HG02623 (cell line): Measurements from ENCODE around the gene OR2A25.
"Not testable (repeated sequence)": the region's sequence is repeated elsewhere in the genome, so short reads cannot be mapped to it uniquely, and the experiment has no call there.

ENCODE experiments used
- ATAC-seq: cut with Tn5 transposase; IDR thresholded peaks from one replicate; pipeline ENCODE4 v1.9.1; 2021; ENCODE audit warnings: moderate library complexity; ENCODE audit not compliant: unreplicated experiment

Gene OR2A25, protein sequence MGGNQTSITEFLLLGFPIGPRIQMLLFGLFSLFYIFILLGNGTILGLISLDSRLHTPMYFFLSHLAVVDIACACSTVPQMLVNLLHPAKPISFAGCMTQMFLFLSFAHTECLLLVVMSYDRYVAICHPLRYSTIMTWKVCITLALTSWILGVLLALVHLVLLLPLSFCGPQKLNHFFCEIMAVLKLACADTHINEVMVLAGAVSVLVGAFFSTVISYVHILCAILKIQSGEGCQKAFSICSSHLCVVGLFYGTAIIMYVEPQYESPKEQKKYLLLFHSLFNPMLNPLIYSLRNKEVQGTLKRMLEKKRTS

DNA sequence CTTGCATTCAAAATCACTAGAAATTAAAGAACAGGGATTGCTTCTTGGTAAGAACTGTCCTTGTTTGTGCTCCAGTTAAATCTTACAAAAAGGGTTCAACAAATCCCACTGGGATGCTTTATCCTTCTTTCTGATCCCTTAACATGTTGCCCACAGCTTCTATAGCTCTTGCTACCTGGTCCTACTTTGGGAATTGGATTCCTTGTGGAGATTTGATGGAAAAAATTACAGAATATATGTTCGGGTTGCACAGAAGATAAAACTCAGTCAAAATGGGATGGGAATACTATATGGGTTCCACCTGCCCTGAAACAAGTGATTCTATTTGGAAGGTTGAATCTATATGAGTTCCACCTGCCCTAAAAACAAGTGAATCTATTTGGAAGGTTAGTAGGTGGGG, at the start of gene OR2A25:
OR2A25 (plus strand) TSS at position 301 of the 400 bp plus-strand sequence. CDS start 4,409 bp downstream, outside the sequence.
- no peak for ATAC-seq

DNA sequence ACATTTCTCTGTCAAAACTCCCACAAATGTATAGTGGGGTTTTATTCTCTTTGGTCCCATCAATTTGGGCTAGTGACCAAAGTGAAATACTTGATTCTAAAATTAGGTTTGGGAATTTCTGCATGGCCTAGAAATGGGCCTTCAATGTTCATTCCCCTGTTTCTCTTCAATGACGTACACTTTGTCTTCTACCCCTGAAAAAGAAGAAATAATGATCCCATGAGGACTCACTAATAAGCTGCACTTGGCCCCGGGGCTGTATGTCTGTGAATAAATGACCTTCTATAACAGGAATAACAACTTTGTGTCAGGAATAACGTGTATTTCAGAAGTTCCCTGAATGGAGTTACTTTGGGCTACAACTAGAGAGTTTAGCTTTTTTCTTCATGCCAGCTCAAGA, 49.3 kb upstream of the OR2A25 start:
- ATAC-seq: no peak

DNA sequence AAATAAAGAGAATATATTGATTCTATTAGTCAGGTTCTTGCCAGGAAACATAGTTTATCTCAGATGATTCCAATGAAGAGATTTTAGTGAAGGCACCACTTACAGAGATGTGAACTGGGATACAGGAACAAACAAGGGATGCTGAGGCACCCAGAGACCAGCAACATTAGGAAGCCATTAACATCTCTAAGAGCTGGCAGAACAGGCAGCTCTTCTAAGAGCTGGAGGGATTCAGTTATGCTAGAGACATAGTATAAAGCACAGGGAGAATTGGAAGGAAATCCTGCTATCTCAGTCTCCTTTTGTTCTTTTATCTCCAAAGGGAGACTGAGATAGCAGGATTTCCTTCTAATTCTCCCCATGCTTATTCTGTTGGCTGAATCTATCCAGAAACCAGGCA, 47.4 kb upstream of the OR2A25 start:
- ATAC-seq: no peak

DNA sequence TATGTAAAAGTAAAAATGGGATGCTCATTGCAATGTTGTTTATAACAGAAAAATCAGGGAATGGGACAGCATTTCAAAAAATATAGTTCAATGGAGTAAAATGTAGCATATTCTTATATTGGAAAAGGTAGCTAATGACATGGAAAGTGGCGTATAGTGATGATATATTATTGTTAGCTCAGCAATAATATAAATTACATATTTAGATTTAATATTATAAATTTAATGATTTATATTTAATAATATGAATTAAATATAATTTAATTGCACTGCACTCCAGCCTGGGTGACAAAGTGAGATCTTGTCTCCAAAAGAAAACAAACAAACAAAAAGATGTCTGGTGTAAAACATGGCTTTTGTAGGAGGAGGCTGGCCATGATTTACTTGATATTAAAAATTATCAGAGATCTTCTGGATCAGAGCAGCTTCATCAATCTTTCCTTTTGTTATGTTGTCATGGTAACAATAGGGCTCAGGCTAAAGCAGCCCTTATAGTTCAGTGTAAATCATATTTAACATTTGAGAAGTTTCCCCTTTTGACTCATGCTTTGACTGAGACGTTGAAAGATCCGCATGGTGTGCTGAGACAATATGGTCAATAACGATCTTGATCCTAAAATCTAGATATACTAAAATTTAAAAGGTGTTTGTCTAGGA, 46.3 kb upstream of the OR2A25 start:
- no peak for ATAC-seq

DNA sequence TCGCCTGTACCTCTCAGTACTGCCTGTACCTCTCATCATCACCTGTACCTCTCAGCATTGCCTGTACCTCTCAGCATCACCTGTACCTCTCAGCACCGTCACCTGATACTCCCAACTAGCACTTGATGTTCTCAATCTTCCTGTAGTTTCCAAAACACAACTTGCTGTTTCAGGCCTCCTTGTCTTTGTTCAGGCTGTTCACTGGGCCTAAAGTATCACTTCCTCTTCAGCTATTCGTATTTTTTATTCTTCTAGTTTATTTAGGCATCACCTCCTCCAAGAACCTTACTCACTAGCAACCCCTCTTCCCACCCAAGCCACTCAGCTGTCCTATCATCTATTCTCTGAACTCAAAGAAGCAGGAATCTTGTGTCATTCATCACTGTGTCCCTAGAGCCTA, 45.4 kb upstream of the OR2A25 start:
- ATAC-seq: no peak

DNA sequence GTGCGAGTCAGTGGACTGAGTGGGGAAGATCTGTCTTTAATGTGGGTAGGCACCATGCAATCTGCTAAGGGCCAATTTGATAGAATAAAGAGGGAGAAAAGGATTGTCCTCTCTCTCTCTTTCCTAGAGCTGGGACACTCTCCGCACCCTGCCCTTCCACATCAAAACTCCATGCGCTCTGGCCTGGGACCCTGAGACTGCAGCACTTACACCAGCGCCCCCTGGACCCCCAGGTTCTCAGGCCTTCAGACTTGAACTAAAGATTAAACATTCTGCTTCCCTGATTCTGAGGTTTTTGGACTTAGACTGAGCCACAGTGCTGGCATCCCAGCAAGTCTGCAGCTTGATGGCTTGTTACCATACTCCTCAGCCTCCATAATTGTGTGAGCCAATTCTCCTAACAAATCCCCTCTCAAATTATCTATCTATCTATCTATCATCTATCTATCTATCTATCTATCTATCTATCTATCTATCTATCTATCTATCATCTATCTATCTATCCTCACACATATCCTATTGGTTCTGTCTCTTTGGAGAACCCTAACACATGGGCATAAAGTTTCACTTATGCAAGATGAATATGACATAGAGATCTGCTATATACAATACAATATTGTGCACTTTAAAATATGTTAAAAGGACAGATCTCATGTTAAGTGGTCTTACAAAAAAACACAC, 43.3 kb upstream of the OR2A25 start:
- no peak for ATAC-seq

DNA sequence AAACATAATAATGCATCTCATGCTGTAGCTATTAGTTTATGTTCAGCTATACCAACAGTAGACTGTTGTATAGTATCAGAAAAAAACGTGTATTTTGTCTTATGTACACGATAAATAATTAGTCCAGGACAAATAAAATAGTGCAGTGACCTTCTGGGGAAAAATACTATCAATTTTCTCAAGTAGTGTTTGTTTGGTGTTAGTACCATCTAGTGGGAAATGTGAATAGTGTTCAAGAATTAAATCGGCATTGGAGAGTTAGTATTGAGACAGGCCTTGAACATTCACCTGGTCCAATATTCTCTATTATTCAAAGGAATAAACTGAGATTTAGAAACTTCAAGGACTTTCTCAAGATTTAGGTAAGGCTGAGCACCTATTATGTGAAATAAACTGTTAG, 42.5 kb upstream of the OR2A25 start:
- ATAC-seq: no peak

DNA sequence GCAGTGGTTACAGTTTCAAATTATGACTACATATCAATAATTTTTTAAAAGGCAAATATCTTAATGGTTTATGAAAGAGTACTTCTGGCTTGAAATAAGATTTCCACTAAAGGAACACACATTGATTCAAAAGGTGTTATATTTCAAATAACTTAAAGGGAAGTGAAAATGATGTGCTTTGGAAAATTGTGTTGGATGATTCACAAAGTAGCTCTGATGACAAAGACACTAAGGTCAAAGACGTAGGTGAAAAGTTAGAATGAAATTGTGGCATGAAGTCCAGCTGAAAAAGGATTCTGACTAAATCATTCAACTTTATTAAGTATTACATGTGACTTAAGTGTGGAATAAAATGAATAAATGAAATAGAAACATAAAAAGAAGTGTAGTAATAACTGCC, 41.6 kb upstream of the OR2A25 start:
- ATAC-seq: no peak

DNA sequence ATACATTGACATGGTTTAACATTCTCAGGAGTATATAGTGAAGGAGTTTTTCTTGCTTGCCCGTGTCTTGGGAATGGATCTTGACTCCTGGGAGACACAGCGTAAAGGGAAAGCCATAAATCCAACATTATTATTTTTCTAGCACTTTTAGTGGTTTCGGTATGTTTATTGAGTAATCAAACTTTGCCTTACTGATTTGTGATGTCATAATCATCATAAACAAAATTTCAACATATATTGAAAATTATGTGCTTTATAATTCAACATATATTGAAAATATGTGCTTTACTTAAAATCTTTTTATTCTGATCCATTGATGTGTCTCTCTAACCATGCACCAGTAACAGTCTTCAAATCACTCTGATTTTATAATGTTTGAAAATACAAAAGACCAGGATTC, 41.1 kb upstream of the OR2A25 start:
- ATAC-seq: no peak

DNA sequence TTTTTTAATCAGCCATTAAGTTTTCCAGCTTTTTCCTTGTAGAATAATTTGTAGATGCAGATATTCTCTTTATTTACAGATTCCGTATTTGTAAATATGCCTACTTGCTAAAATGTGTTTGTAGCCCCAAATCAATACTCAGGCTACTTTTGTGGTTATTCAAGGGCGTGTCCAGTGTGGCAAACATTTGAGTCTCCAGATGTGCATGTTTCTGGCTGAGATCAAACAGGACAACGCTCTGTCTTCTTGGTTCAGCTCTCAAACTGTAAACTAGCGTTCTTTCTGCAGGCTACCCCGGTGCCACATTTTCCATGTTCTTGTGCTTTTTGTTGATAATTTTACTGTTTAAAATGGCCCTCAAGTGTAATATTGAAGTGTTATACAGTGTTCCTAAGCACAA, 37.1 kb upstream of the OR2A25 start:
- ATAC-seq: no peak

DNA sequence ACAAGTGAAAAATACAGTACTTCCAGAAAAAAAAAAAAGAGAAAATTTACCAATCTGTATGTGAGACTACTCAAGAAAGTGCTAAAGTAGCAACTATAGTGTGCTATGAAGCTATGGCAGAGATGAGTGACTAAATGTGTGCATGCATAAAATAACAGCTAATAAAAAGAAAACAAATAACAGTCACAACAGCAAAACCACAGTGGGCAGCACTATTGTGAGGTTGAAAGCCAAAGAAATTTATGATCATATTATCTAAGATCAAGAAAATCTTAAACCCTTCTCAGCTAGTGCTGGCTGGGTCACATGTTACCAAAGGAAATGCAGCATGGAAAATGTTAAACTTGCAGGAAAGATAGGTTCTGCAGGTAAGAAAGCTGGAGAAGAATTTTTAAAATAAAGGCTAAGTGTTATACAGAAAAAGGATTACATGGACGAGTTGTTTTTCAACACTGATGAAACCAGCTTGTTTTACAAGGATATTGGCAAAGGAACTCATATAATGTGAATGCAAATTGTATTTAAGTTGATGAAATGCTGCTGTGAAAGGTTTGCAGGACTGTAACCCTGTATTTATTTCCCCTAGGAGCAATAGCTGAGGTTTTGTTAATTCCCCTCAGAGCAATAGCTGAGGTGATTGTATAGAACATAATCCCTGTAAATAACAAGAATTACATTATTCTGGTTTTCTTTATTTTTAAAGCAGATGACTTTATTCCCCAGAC, 36.5 kb upstream of the OR2A25 start:
- no peak for ATAC-seq

DNA sequence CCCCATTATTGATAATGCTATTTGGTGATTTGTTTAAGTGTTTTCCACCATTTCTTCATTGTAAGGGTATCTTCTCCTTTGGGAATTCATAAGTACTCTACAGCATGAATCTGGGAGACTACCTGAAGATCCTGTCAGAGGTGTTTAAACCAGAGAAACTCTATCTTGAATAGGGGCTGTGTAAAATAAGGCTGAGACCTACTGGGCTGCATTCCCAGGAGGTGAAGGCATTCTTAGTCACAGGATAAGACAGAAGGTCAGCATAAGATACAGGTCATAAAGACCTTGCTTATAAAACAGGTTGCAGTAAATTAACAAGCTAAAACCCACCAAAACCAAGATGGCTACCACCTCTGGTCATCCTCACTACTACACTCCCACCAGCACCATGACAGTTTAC, 34.2 kb upstream of the OR2A25 start:
- no peak for ATAC-seq

DNA sequence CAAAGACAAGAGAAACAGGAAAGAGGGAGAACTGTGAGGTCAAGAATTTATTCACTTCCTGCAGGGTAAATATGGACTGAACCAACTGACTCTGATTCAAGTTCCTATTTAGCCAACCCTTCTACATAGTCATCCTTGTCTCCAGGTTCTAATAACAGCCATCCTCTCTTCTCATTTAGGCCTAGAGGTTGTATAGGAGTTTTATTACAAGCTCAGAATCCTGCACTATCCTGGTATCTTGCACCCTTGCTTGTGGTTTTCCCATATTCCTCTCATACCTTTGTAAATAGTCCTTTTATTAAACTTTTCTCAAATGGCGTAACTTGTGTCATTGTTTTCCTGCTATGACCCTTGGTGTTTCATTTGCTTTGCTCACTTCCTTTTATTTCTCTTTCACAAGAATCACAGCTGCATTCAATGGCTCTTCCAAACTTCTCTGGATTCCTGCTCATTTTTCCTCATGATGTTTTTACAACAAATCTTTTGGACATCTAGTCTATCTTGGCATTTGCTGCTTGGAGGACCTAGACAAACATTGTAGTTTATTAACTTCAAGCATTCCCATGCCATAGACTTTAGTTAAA, 33.2 kb upstream of the OR2A25 start:
- no peak for ATAC-seq

DNA sequence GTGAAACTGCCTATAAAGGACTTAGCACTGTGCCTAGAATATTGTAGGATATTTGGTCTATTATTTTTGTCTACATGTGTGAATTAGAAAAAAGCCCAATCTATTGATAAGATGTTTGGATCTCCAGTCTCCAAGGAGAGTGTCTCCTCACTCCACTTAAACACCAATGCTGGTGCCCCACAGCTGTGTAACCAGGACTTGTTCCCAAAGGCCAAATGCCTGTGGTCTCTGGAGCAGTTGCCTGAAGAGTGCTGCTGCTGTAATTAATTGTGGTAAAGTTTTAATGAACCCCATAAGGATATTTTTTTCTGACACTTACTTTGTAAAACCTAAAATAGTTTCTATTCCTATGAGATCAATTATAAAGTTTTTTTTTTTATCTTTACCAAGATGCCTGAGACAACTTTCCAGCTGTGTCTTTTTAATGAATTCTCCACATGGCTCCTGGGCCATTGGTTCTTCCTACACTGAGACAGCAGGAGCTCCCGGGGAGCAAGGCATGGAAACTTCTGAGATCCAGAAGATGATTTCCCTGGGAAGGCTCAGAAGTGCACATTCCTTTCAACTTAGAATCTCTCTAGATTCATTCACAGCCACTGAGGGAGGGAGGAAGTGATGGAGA, 32.1 kb upstream of the OR2A25 start:
- ATAC-seq: no peak

DNA sequence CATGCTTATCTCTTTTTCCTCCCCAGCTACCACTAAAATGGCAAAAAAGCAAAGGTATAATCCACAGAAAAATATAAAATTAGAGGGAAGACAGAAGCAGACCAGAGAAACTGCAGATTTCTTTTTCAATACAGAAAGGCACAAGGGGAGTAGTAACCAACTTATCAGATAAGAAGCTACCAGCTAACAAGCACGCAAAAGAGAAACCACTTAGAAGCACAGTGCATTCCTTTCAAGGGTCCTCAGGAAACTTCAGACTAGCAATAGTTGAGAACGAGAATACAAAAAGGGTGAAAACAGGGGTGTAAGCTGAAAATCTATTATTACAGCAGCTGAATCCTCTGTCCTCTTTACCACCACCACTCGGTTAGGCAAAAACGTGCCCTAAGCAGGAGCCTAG, 30.7 kb upstream of the OR2A25 start:
- no peak for ATAC-seq

DNA sequence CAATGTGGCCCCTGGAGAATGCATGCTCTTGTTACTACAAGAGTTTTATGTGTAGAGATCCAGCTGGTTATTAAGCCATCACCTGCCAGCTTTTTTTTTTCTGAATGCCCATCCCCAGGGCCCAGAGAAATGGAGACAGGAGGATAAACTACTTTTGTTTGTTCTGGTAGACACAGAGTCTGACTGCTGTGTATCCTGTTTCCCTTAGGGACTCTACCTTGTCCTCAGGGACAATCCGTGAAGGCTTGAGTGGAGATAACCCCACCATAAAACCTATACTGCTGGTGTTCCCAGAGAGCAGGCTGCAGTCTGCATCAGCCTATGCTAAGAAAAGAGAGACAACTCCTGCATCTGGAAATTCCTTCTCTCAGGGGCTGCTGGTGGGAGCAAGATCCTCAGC, 21.0 kb upstream of the OR2A25 start, which contains the start of gene OR2A5:
OR2A5 (plus strand) TSS at position 301 of the 400 bp plus-strand sequence. CDS start 1,454 bp downstream, outside the sequence.
- ATAC-seq: no peak

DNA sequence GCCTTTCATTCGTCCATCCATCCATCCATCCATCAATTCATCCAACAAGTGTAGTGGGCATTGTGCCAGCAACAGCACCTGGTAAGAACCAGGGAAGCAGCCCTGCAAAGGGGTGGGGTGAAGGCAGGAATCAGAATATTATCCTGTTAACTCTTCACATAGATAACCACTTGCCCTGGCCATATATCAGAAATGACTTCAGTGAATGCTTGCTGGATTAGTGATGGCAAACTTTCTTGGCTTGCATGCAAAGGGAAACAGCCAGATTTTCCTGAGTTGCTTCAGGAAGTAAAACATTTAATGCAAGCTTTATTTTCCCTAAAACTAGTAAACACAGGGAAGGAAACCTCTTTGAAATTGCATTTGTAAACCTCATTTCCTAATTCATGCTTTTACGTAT, 20.1 kb upstream of the OR2A25 start:
- ATAC-seq: no peak

DNA sequence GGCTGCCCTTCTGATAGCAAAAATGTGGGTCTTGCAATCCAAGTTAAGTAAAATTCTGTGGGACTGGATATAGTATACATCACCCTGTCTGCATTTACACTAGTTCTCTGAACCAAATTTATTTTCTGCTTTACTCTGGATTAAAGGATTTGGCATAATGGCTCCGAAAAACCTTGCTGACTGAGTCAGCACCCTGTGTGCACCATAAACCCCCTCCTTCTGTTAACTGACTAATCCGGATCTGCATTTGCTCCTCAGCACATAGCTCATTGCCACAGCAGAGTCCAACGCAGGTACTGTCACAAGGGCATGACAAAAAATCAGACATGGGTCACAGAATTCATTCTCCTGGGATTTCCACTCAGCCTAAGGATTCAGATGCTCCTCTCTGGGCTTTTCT, 19.5 kb upstream of the OR2A25 start:
- no peak for ATAC-seq

DNA sequence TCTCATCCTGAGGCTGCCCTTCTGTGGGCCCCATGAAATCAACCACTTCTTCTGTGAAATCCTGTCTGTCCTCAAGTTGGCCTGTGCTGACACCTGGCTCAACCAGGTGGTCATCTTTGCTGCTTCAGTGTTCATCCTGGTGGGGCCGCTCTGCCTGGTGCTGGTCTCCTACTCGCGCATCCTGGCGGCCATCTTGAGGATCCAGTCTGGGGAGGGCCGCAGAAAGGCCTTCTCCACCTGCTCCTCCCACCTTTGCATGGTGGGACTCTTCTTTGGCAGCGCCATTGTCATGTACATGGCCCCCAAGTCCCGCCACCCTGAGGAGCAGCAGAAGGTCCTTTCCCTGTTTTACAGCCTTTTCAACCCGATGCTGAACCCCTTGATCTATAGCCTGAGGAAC, 18.7 kb upstream of the OR2A25 start:
- ATAC-seq: not testable (repeated sequence)

DNA sequence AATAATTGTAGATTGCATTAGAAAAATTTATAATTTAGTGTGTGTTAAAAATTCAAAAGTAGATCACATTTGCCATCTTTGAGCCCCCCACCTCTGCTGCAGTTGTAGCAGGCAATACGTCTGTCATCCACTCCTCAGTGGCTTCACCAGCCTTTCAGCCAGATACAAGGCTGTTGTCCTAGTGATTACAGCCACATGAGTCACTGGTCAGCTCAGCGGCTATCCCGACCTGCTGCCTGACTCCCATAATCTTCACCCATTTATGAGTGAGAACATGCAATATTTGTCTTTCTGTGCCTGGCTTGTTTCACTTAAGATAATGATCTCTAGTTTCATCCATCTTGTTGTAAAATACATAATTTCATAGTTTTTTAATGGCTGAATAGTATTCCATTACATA, 11.7 kb upstream of the OR2A25 start:
- ATAC-seq: no peak

DNA sequence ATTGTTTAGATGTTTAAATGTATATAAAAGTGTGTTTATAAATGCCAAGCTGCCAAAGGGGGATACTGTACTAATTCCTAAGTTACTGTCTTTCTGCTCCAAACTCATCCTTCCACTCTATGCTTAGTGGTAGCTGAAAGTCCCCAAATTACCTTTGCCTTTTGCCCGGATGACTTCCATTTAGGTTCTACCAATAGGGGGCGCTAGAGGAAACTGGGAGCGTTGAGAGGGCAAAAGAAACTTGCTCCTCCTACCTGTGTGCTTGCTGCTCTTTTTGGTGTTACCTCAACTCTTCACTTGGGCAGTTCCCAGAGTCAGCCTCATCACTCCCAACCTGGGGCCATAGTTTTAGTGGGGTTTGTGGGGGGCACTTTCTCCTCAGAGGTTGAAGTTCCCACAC, 5.9 kb upstream of the OR2A25 start:
- ATAC-seq: no peak
